HG03196 (cell line): Measurements from ENCODE around the gene MMAB.

Source experiments
- ATAC-seq: cut with Tn5 transposase; IDR thresholded peaks from one replicate; pipeline ENCODE4 v1.9.1; 2021; ENCODE audit not compliant: unreplicated experiment

MMAB gene

DNA sequence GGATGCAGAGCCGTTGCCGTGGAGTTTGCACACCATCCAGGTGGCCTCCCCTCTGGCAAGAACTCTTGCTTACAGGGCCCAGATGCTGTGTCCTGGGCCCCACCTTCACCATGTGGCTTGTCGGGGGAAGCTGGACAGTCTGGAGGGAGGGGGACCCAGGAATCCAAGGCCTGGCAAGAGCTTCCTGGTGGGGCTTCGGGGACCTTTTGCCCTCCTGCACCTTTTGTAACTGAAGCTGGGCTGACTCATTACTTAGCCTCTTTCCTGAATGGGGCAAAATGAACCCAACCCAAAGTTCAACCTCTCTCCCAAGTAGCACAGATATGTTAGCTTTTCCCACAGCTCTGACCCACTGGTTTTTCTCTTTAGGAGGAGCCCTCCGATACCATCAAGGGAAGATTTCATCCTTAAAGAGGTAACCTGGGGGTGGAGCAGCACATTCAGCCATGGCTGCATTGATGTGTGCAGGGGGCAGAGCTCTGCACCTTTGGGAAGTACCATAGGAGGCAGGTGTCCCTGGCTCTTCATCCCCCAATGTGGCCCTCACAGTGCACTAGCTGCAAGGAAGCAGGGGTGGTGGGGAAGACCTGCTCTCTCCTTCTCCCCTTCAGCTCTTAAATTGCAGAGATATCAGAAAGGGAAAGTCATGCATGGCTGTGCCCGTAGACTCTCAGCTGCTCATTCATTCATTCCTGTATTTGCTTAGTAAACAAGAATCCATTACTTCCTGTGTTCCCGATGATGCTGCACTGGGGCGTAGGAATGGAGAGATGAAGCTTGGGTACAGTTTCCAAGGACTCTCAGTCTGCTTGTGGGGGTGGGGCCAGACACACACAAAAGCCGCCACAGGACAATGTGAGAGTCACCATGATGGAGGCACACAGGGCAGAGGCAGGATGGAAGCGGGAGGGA lies 13.3 kb upstream of the MMAB start:
- no peak for ATAC-seq

DNA sequence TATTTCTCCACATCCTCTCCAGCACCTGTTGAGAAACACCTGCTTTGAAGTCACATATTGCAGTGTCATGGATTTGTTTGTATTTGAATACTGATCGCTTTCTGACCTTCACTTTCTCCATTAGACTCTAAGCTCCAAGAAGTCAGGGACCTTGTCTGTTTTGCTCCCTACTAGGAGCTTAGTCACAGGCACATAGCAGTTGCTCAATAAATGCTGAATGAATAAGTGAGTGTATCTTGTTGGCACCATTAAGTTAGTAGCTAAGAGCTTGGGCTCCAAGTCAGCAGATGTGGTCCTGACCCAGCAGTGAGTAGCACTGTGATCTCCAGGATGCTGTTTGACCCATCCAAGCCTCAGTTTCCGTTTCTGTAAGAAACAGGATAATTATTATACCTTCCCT lies 10.4 kb upstream of the MMAB start:
- no peak for ATAC-seq

DNA sequence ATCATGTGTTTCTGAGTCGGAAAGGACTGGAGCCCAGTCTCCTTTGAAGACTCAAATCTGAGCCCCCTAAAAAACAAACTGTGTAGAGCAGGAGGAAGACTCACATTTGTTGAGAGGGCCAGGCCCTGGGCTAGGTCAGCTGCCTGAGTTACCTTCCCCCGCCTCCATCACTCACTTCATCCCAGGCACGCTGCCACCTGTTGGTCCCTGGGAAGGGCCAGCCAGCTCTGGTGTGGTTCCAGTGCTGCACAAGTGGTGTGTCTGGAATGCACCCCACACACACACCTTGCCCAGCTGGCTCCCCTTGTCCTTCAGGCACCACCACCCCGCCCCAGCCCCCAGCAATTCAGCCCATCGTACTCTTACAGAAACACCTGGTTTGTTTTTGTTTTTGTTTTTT lies 9.3 kb upstream of the MMAB start:
- no peak for ATAC-seq

DNA sequence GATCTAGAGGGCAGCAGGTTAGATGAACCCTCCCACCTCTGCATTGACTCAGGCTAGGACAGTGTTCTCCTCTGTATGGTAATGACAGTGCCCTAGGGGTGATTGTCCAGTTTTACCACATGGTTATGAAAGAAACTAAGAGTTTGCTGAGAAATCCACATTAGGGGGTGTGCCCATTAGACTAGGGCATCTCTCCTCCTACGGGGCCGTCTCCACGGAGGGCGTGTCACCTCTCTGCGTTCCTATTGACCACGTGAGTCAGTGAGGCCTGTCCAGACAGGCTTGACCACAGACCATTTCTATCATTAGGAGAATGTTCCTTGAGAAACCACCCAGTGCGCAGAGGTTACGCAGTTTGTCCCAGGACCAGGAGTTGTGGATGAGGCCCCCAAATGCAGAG lies 8.6 kb upstream of the MMAB start:
- no peak for ATAC-seq

DNA sequence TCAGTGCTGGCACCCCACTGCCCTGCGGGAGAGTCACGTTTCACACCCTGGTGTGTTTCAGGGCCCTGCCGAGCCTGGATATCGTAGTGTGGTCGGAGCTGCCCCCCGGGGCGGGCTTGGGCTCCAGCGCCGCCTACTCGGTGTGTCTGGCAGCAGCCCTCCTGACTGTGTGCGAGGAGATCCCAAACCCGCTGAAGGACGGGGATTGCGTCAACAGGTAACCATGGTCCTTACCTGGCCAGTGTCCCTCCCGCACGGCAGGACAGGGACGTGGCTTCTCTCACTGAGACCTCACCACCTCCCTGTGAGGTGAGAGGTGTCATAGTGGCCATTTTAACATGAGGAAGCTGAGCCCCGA lies 8.0 kb upstream of the MMAB start:
- no peak for ATAC-seq

DNA sequence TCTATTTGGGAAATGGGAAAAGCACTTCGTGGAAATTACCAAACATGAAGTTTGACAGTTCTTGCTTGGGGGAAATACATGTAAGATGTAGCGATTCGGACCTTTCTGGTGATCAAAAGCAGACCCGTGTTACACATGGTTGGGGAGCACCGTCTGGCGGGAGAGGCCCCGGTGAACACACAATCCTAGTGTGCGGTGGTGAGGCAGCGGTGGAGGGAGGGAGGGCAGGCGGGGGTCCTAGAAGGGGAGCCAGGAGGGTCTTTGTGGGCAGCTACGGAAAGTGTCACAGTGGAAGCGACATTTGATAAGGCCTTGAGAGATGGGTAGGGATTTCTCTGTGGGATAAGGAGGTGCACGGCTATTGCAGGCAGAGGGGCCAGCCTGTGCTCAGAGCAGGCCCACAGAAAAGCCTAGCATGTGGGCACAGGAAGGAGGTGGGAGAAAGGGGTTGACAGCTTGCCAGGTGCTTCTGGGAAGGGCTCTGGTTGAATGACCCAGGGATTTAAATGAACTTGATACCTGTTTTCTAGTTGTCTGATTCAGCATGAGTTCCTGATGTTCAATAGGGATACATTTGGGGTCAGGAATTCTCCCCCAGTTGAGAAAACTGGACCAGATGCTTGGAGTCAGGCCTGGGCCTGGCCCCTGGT lies 7.5 kb upstream of the MMAB start:
- ATAC-seq, result no peak

DNA sequence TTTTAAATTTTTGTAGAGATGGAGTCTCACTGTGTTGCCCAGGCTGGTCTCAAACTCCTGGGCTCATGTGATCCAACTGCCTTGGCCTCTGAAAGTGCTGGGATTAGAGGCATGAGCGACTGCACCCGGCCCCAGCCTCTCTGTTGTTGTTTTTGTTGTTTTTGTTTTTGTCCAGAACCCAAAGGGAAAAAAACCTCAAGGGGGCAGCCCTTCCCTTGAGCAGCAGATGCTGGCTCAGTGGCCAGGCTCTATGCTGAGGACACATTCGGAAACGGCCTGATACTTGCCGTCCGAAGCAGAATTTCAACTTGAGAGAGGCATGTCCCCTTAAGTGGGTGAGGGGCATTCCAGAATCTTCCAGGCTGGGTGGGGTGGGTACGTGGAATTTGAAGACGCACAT lies 7.0 kb upstream of the MMAB start:
- no peak for ATAC-seq

DNA sequence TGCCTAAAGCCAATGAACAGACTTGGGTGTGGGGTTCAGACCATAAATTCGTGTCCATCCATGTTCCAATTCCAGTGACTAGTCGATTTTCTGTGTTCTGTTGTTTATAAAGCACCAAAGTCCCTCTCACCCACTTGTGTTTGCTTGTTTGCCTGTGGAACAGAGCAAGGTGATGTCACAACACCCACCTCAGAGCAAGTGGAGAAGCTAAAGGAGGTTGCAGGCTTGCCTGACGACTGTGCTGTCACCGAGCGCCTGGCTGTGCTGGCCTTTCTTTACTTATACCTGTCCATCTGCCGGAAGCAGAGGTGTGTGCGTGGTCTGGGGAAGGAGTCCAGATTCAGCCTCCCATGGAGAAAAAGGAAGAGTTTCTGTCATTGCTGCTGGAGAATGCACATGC lies 6.3 kb upstream of the MMAB start:
- no peak for ATAC-seq

DNA sequence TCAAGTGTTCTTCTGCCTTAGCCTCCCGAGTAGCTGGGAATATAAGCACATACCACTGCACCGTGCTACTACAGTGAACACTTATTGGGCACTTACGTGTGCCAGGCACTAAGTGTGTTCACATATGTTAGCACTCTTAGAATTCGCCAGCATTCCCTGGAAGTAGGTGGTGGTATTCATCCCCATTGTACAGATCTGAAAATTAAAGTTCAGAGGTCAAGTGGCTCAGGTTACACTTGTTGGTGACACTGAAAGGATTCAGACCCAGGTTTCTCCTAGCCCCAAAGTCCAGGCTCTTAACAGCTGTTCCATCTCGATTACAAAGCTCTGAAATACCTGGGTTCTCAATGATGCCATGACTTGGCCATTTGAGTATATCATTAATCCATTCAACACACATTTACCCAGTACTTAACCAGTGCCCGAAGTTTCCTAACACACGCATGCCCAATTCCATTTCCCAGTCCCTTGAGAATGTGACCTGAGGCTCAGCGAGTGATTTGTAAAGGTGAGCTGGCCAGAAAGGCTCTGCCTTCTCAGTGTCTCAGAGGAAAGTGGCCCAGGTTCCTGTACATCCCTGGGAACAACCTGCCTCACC lies 5.1 kb upstream of the MMAB start:
- ATAC-seq, result no peak

DNA sequence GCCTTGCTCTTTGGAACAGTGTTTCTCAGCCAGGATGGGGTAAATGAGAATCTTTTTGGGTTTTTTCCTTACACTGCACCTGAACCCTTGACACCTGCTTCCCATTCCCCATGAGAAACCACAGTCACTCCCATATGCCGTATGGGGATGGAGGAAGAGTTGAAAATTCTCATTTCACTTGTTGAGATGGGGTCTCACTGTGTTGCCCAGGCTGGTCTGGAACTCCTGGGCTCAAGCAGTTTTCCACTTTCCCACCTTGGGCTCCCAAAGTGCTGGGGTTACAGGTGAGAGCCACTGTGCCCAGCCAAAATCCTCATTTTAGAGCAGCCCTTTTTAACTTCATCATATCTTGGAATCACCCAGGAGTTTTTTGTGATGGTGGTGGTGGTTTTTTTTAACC lies 4.0 kb upstream of the MMAB start:
- no peak for ATAC-seq

DNA sequence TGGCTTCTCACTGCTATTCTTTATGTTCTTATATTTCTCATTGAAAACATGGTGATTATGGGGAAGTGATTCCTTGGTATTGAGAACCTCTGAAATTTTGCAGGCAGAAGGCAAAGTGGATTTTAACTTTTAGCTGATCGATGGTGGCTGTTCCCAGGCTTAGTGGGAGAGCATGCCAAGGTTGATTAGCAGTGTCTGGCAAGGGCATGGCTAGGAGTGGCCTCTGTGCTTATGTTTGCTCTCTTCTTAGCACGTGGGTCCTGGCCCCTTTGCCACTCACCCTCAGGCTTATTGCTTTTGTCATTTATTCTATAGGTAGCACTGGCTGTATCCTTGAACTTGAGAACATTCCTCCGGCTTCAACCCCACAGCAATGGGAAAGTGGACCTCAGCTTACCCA lies 2.4 kb upstream of the MMAB start:
- no peak for ATAC-seq

DNA sequence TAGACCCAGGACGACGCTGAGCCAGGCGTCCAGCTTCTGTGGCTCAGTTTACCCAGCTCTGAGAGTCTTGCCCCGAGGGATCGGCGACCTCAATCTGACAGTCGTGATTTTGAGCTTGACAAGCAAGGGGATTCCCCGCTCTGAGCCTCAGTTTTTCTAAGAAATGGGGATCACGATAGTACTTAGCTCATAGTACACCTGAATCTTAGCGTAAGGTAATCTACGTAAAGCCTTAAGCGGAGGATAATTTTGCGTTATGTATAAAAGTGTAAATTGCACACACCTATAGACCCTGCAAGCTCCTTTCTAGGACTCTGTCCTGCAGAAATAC lies 575 bp upstream of the MMAB start:
- no peak for ATAC-seq

DNA sequence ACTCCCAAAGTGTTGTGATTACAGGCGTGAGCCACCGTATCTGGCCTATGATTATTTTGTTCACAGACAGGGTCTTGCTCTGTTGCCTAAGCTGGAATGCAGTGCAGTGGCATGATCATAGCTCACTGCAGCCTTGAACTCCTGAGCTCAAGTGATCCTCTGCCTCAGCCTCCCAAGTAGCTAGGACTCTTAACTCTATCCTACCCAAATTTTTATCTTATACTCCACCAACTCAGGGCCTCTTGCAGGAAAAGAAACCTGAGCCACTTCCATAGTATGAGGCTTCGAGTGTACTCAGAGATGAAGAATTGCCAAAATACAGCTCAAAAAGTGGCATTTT lies 828 bp downstream of the MMAB start:
- no peak for ATAC-seq

DNA sequence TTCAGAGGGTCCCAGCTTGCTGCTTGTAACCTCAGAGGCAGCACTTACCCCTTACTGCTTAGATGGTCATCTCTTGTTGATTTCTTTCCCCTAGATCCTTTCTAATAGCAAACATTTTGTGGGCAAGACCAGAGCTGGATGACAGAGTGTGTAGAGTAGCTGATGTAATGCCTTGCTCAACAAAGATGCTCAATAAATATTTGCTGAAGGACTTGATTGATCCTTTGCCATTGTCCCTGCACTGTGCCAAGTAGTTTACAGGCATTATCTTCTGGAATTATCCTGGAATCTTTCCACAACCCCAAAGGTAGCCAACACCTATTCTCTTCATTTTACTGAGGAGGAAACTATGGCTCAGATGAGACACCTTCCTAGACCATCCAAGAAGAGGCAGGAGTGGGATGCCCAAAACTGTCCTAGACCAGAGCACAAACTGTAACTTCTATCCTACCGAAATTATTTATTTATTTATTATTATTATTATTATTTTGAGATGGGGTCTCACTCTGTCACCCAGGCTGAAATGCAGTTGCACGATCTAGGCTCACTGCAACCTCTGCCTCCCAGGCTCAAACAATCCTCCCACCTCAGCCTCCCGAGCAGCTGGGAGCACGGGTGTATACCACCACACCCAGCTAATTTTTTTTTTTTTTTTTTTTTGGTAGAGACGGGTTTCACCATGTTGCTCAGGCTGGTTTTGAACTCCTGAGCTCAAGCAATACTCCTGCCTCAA lies 1.4 kb downstream of the MMAB start:
- ATAC-seq, result no peak

DNA sequence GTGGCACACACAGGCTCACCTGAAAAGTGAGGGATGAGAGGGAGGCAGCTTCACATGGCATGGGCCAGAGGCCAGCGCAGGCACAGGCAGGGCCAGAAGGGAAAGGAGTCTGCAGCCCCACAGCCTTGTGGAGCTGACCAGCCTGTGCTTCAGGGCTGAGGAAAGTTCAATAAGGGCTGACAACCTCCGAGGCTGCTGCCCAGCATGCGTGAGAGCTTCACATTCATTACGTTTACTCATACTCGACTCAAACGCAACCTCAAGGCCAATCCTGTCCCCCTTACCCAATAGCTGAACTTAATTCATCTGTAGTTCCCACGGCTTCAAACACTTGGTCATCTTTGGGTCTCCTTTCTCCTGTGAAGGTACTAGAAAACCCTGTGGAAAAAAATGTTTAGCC lies 4.8 kb downstream of the MMAB start:
- ATAC-seq, result no peak

DNA sequence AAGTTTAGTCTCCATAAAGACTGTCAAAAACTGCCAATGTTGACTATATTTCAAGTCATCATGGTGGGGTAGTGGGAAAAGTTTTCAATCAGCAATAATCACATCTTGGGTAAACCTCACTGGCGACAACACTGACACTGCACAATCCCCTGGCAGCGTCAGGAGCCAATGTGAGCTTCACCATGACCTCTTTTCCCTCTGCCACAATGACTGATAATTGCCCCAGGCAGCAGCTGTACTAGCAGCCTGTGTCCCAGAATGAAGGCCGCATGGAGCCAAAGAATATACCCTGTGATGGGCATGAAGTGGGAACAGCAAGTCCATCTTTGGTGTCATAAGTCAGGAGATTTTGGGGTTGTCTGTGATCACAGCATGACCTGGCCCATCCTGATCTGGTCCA lies 5.3 kb downstream of the MMAB start:
- ATAC-seq, result no peak

DNA sequence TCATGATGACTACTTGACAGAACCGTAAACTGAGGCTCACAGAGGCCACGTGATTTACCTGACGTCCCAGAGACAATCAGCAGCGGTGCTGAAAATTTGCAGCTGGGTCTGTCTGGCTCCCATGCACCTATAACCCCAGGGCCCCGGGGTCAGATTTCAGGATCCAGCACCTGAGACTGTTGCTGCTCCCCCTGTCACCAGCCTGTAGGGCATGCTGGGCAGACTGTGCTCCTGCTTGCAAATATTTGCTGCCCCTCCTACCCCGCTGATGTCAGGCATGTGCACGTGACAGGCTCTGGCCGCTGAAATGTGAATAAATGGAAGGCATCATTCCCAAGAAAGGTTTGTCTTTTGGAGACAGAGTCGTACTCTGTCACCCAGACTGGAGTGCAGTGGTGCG lies 6.0 kb downstream of the MMAB start:
- ATAC-seq, result no peak

DNA sequence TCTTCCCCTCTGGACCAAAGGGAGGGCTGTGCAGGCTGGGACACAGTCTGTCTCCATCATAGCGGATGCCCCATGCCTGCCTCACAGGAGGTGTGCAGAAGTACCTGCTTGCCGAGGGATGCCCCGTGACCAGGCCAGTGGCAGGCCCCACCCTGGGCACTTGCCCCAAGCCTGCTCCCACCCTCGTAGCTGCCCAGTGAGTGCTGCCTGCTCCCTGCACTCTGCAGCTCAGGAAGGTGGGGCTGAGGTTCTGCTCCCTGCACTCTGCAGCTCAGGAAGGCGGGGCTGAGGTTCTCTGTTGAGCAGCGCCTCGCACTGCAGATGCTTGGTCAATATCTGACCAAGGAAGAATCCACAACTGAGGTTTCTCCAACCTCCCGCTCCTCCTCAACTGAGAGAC lies 6.9 kb downstream of the MMAB start:
- ATAC-seq, result no peak

DNA sequence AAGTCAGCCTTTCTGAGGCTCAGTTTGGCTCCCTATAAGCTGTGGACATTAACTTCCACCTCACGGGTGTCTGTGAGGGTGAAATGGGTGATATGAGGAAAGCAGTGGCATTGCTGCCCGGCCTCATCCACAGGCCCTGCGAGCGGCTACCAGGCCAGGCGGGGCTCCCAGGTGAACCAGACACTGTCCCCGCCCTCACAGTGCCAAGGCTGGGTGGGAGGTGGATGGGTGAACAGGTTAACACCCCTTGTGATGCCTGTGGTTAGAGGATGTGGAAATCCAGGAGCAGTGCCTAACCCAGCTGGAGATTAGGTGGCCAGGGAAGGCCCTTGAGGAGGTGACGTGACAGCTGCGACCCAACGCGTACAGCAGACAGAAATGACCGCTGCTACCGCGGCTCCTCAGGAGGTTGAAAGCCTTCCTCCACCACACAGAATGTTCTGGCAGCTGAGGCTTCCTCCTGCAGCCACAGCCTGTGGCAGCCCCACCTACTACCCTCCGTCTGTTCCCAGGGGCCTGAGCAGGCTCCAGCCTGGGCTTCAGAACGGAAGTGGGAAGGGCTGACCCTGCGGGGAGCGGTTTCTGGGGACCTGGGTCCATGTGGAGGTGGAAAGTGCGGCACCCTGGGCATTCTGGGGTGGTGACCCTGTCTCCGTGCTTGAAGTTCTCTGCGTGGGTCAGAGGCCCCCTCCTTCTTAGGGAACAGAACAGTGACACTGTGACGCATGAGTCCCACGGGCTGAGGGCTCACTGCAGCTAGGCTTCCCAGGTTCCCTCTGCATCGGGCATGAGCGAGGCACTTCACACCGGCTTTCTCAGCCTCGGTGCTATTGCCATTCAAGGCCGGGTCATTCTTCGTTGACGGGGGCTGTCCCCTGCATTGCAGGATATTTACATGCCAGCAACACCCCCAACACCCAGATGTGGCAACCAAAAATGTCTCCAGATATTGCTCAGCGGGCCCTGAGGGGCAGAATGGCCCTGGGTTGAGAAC lies 9.7 kb downstream of the MMAB start:
- no peak for ATAC-seq

DNA sequence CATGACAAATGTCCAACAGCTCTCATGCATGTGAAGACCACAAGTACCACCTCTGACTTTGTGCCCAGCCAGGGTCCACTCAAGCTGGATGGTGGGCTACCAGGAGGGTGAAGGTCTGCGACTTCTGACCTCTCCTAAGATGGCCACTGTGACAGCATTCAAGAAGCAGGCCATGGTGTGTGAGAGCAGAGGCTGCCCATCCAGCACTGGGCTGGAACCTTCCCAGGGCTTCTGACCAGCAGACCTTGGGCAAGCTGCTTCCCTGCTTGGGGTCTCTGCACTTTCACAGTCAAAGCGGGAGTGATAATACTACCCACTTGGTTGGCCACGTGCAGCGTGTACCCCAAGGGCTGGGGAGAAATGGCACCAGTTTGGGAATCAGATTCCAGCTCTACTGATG lies 10.4 kb downstream of the MMAB start:
- ATAC-seq, result no peak

DNA sequence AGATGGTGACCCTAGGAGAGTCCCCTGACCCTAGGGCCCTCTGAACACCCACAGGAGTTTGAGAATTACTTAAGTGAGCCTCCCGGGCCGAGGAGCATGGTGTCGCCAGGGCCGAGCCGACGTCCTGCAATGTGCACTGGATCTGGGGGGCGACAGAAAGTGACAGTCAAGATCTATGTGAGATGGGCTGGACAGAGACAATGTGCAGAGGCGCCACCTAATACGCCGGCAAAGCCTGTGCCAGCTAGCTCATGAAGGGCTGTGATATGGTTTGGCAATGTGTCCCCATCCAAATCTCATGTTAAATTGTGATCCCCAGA lies 11.6 kb downstream of the MMAB start:
- ATAC-seq, result no peak
